HUES48 (cell line): ENCODE measurements around the gene CHD6.

Source experiments
- H3K27ac ChIP-seq: one replicate; pipeline ENCODE4 v1.7.0; 2013; ENCODE audit warnings: low read depth, low read length, inconsistent platforms
- H3K27me3 ChIP-seq: 2 replicates; pipeline ENCODE4 v1.6.1; 2013; ENCODE audit warnings: mild to moderate bottlenecking, low read length; ENCODE audit not compliant: control insufficient read depth, insufficient read depth
- H3K36me3 ChIP-seq: 2 replicates; pipeline ENCODE4 v1.6.1; 2013; ENCODE audit warnings: low read length; ENCODE audit not compliant: control insufficient read depth, insufficient read depth
- H3K4me1 ChIP-seq: 2 replicates; pipeline ENCODE4 v1.6.1; 2013; ENCODE audit warnings: mild to moderate bottlenecking, low read length; ENCODE audit not compliant: control insufficient read depth, insufficient read depth
- H3K4me3 ChIP-seq: 2 replicates; pipeline ENCODE4 v1.5.1; 2013; ENCODE audit warnings: mild to moderate bottlenecking, low read depth, low read length
- H3K9ac ChIP-seq: 2 replicates; pipeline ENCODE4 v1.6.1; 2013; ENCODE audit warnings: mild to moderate bottlenecking, low read depth, low read length, moderate library complexity
- H3K9me3 ChIP-seq: 2 replicates; pipeline ENCODE4 v1.6.1; 2013; ENCODE audit warnings: low read length; ENCODE audit not compliant: control insufficient read depth, insufficient read depth

Gene CHD6

GRCh38 chr20:41560970-41561369 lies 57.2 kb downstream of the CHD6 start:
- no peaks in the 10 kb centered on the region; the same call in 1 of the 2 replicates for H3K36me3 ChIP-seq
- H3K4me3 ChIP-seq = no peak overlapping the region

DNA sequence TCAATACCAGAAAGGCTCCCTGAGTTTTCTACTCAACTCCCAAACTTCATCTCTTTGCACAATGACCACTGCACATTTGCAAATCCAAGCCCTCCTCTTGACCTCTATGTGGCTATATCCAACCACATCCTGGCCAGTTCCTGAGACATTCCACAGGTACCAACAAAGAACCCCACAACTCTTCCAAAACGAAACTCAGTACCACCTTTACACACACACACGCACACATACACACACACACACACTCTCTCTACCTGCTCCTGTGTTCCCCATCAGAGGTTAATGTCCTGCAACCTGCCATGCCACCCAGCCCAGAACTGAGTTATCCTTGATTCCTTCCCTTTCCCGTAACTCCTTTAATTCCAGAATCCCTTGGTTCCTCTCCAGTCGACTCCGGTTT lies 58.5 kb downstream of the CHD6 start:
- H3K36me3 ChIP-seq = no peaks in the 10 kb centered on the region; the same call in 1 of the 2 replicates

More at GRCh38 chr20:41560970-41561369, 57.2 kb downstream of the CHD6 start:
- peaks cover 3% of the 10 kb centered on the region for H3K9me3 ChIP-seq
- H3K27me3 ChIP-seq = no peaks in the 10 kb centered on the region
- H3K9ac ChIP-seq = no peak overlapping the region
- H3K4me1 ChIP-seq = peaks cover 13% of the 10 kb centered on the region
- H3K27ac ChIP-seq = no peak overlapping the region

GRCh38 chr20:41553142-41553879 lies 64.9 kb downstream of the CHD6 start:
- H3K4me1 ChIP-seq = no peaks in the 10 kb centered on the region
- peaks cover 8% of the 10 kb centered on the region for H3K9me3 ChIP-seq
- no peaks in the 10 kb centered on the region for H3K27me3 ChIP-seq
- H3K4me3 ChIP-seq = no peak overlapping the region
- no peak overlapping the region for H3K9ac ChIP-seq
- H3K27ac ChIP-seq = no peak overlapping the region
- H3K36me3 ChIP-seq = peaks cover 9% of the 10 kb centered on the region

More for the DNA sequence above, 58.5 kb downstream of the CHD6 start:
- H3K4me3 ChIP-seq = no peak overlapping the region
- no peak overlapping the region for H3K27ac ChIP-seq
- H3K9ac ChIP-seq = no peak overlapping the region
- peaks cover 13% of the 10 kb centered on the region for H3K4me1 ChIP-seq
- no peaks in the 10 kb centered on the region for H3K27me3 ChIP-seq
- H3K9me3 ChIP-seq = peaks cover 3% of the 10 kb centered on the region

- no peak overlapping the region for H3K4me3 ChIP-seq
- H3K9me3 ChIP-seq = peaks cover 6% of the 10 kb centered on the region
- H3K27ac ChIP-seq = no peak overlapping the region
- H3K4me1 ChIP-seq = peaks cover 1% of the 10 kb centered on the region; the same call in 1 of the 2 replicates
- H3K9ac ChIP-seq = no peak overlapping the region
- peaks cover 9% of the 10 kb centered on the region for H3K36me3 ChIP-seq
- no peaks in the 10 kb centered on the region for H3K27me3 ChIP-seq
Measured at GRCh38 chr20:41552295-41553068, 65.7 kb downstream of the CHD6 start.

GRCh38 chr20:41551011-41551705 lies 67.0 kb downstream of the CHD6 start:
- H3K27ac ChIP-seq = no peak overlapping the region
- H3K4me1 ChIP-seq = peaks cover 7% of the 10 kb centered on the region; the same call in 1 of the 2 replicates
- peaks cover 9% of the 10 kb centered on the region for H3K36me3 ChIP-seq
- no peaks in the 10 kb centered on the region for H3K27me3 ChIP-seq
- no peak overlapping the region for H3K9ac ChIP-seq
- peaks cover 6% of the 10 kb centered on the region for H3K9me3 ChIP-seq
- H3K4me3 ChIP-seq = no peak overlapping the region

DNA sequence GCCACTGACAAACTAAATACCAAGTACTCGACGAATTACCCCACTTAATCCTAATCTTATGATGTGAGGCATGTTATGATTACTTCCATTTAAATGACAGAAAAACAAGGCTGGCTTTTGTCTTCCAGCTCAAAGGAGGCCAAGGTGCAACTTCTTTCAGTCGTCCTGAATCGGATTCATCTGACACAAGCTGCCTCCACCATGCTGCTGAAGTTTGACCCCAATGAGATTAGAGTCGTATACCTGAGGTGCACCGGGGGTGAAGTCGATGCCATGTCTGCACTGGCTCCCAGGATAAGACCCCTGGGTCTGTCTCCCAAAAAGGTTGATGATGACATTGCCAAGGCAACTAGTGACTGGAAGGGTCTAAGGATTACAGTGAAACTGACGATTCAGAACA lies 71.0 kb downstream of the CHD6 start:
- Histone ChIP-seq H3K36me3 (peaks cover 5% of the 10 kb centered on the region), H3K27ac (no peak overlapping the region), H3K27me3 (no peaks in the 10 kb centered on the region), H3K9me3 (no peaks in the 10 kb centered on the region), H3K9ac (no peak overlapping the region), H3K4me1 (peaks cover 7% of the 10 kb centered on the region; the same call in 1 of the 2 replicates), H3K4me3 (no peak overlapping the region)

DNA sequence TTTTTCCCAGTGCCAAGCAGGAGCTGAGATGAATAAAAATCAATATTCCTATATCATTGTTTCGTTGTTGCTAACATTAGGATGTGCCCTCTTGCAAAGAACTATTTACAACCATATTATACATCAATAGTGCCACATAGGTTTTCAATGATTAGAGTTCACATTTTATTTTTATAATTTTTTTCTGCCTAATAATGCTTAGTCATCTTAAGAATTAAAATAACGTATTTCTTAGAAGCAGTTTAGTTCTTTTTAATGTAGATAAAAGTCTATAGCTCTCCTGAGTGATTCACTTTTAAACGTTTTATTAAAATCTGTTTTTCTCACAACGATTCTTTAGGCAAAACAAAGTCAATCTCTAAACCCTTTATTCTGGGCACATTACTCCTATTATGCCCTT lies 71.6 kb downstream of the CHD6 start:
- Histone ChIP-seq H3K9ac (no peak overlapping the region), H3K36me3 (peaks cover 5% of the 10 kb centered on the region), H3K9me3 (no peaks in the 10 kb centered on the region), H3K4me1 (peaks cover 7% of the 10 kb centered on the region; the same call in 1 of the 2 replicates), H3K4me3 (no peak overlapping the region), H3K27ac (no peak overlapping the region), H3K27me3 (no peaks in the 10 kb centered on the region)

GRCh38 chr20:41544472-41544871 lies 73.7 kb downstream of the CHD6 start:
- Histone ChIP-seq H3K9ac (no peak overlapping the region), H3K27ac (no peak overlapping the region), H3K4me1 (peaks cover 7% of the 10 kb centered on the region; the same call in 1 of the 2 replicates), H3K4me3 (no peak overlapping the region), H3K27me3 (no peaks in the 10 kb centered on the region), H3K9me3 (no peaks in the 10 kb centered on the region), H3K36me3 (peaks cover 9% of the 10 kb centered on the region)

- Histone ChIP-seq H3K4me3 (no peak overlapping the region), H3K9me3 (no peaks in the 10 kb centered on the region; the same call in 1 of the 2 replicates), H3K27ac (no peak overlapping the region), H3K9ac (no peak overlapping the region), H3K36me3 (peaks cover 22% of the 10 kb centered on the region), H3K27me3 (no peaks in the 10 kb centered on the region), H3K4me1 (no peaks in the 10 kb centered on the region)
Measured at GRCh38 chr20:41540918-41541317, 77.3 kb downstream of the CHD6 start.

DNA sequence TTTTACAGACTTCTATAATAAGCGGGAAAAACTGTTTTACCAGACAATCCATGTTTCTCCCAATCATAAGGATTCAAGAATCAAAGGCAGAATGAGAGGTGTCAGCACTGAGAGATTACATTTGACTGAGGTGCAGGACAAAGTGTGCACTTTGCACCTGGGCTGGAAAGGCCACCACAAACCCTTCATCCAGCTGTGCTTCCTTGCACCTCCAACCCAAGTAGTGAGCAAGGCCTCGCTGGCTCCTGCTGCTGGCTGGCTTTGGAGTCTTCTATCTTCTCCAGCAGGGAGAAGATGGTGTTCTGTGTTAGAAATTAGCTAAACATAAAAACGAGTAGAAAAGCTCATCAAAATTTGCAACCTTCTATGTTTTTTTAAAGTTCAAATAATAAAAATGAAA lies 77.7 kb downstream of the CHD6 start:
- H3K36me3 ChIP-seq = peaks cover 22% of the 10 kb centered on the region
- H3K9me3 ChIP-seq = no peaks in the 10 kb centered on the region; the same call in 1 of the 2 replicates
- H3K9ac ChIP-seq = no peak overlapping the region
- H3K4me1 ChIP-seq = no peaks in the 10 kb centered on the region
- no peak overlapping the region for H3K4me3 ChIP-seq
- H3K27me3 ChIP-seq = no peaks in the 10 kb centered on the region
- H3K27ac ChIP-seq = no peak overlapping the region
